ENCODE data around the gene AKNA.

AKNA gene

GRCh38 chr9:114351932-114352331 lies 35.9 kb downstream of the AKNA start:
- DNase-seq, result no peak

GRCh38 chr9:114350636-114351401 lies 37.0 kb downstream of the AKNA start:
- DNase-seq, result no peak

GRCh38 chr9:114349713-114350480 lies 37.9 kb downstream of the AKNA start:
- no peak for DNase-seq

- no peak for DNase-seq
Observed at GRCh38 chr9:114348906-114349482, 38.8 kb downstream of the AKNA start.

GRCh38 chr9:114348261-114348905 lies 39.4 kb downstream of the AKNA start:
- DNase-seq, result no peak

GRCh38 chr9:114347675-114348074 lies 40.1 kb downstream of the AKNA start:
- DNase-seq, result no peak

- DNase-seq, result no peak
Observed at GRCh38 chr9:114346146-114346545, 41.6 kb downstream of the AKNA start.

GRCh38 chr9:114345493-114346065 lies 42.2 kb downstream of the AKNA start:
- DNase-seq, result no peak

GRCh38 chr9:114344692-114345091 lies 43.1 kb downstream of the AKNA start:
- DNase-seq, result no peak

- no peak for DNase-seq
Observed at GRCh38 chr9:114344188-114344566, 43.6 kb downstream of the AKNA start.

- DNase-seq, result no peak
Observed at GRCh38 chr9:114343471-114344187, 44.2 kb downstream of the AKNA start.

GRCh38 chr9:114342755-114343440 lies 44.9 kb downstream of the AKNA start:
- DNase-seq, result no peak

- no peak for DNase-seq
Observed at GRCh38 chr9:114341991-114342390, 45.8 kb downstream of the AKNA start.

GRCh38 chr9:114341152-114341830 lies 46.5 kb downstream of the AKNA start:
- DNase-seq, result no peak

GRCh38 chr9:114339130-114339908 lies 48.5 kb downstream of the AKNA start:
- DNase-seq, result no peak

GRCh38 chr9:114338187-114338586 lies 49.6 kb downstream of the AKNA start:
- DNase-seq, result no peak

- no peak for DNase-seq
Observed at GRCh38 chr9:114336699-114337395, 50.9 kb downstream of the AKNA start.

- DNase-seq, result no peak
Observed at GRCh38 chr9:114336157-114336556, 51.6 kb downstream of the AKNA start.

- DNase-seq, result no peak
Observed at GRCh38 chr9:114335745-114336144, 52.0 kb downstream of the AKNA start.

GRCh38 chr9:114334490-114334889 lies 53.3 kb downstream of the AKNA start:
- no peak for DNase-seq

Measured in NCI-H446 treated with DMSO at 0.1 percent for 48 hours (cell line).